Measurements from ENCODE around the gene TMEM120B. TPM values are rescaled to one million over a fixed set of nuclear protein-coding genes. Genes with fewer than 3 reads are reported as not detected.
"Not testable (repeated sequence)": the region's sequence is repeated elsewhere in the genome, so short reads cannot be mapped to it uniquely, and the experiment has no call there.

TMEM120B gene
- total RNA-seq, 3 donors from 2014 or later, result 5.4 to 8.2 (median 6.1) TPM

GRCh38 chr12:121702944-121703343, 9.6 kb upstream of the TMEM120B start:
- H3K4me3 ChIP-seq, result no peak overlapping the region
- intact Hi-C loops (cut with DNase I; ENCODE audit: low total_unique reads), result loop anchor here (10.0 kb wide), 1 partner anchor 72 kb away; no protein-coding TSS in a partner anchor
- no peaks in the 10 kb centered on the region for H3K27me3 ChIP-seq
- no peak overlapping the region for H3K27ac ChIP-seq
- TF ChIP-seq CTCF (IDR thresholded peaks at IDR 0.05) (no peak), POLR2A (IDR thresholded peaks at IDR 0.05) (no peak), POLR2AphosphoS5 (IDR thresholded peaks at IDR 0.05) (no peak)
- no peaks in the 10 kb centered on the region for H3K36me3 ChIP-seq
- H3K9me3 ChIP-seq, result no peaks in the 10 kb centered on the region
- no peaks in the 10 kb centered on the region for H3K4me1 ChIP-seq
- no peak for DNase-seq (ENCODE audit: low spot score in 2 of 2)

- Histone ChIP-seq H3K36me3 (no peaks in the 10 kb centered on the region), H3K27me3 (no peaks in the 10 kb centered on the region), H3K9me3 (no peaks in the 10 kb centered on the region), H3K4me3 (no peak overlapping the region), H3K4me1 (no peaks in the 10 kb centered on the region), H3K27ac (no peak overlapping the region)
- DNase-seq (ENCODE audit: low spot score in 2 of 2), result no peak
- intact Hi-C loops (cut with DNase I; ENCODE audit: low total_unique reads), result loop anchor here (10.0 kb wide), 1 partner anchor 69 kb away; no protein-coding TSS in a partner anchor
- TF ChIP-seq CTCF (IDR thresholded peaks at IDR 0.05) (no peak), POLR2AphosphoS5 (IDR thresholded peaks at IDR 0.05) (no peak), POLR2A (IDR thresholded peaks at IDR 0.05) (no peak)
These were observed 7.0 kb upstream of the TMEM120B start for GRCh38 chr12:121705514-121705913.

GRCh38 chr12:121708313-121709063, 4.1 kb upstream of the TMEM120B start:
- Histone ChIP-seq H3K4me3 (no peak overlapping the region), H3K27me3 (no peaks in the 10 kb centered on the region), H3K4me1 (peaks cover 0 to 4% of the 10 kb centered on the region in 2 donors), H3K9me3 (no peaks in the 10 kb centered on the region), H3K36me3 (no peaks in the 10 kb centered on the region), H3K27ac (no peak overlapping the region)
- TF ChIP-seq POLR2A (IDR thresholded peaks at IDR 0.05), result no peak
- TF ChIP-seq POLR2AphosphoS5 (IDR thresholded peaks at IDR 0.05), result no peak
- TF ChIP-seq CTCF (IDR thresholded peaks at IDR 0.05), result no peak
- DNase-seq (ENCODE audit: low spot score in 2 of 2), result no peak
- intact Hi-C loops (cut with DNase I; ENCODE audit: low total_unique reads), result loop anchor here (10.0 kb wide), 1 partner anchor 66 kb away; no protein-coding TSS in a partner anchor

- not testable (repeated sequence) for DNase-seq (ENCODE audit: low spot score in 2 of 2); H3K27me3 ChIP-seq; H3K4me1 ChIP-seq; H3K9me3 ChIP-seq; H3K4me3 ChIP-seq; H3K27ac ChIP-seq; H3K36me3 ChIP-seq
- intact Hi-C loops (cut with DNase I; ENCODE audit: low total_unique reads), result loop anchor here (10.0 kb wide), 1 partner anchor 66 kb away; no protein-coding TSS in a partner anchor
These were observed 3.5 kb upstream of the TMEM120B start for GRCh38 chr12:121709064-121709424.

- no peak for DNase-seq (ENCODE audit: low spot score in 2 of 2)
- H3K36me3 ChIP-seq, result no peaks in the 10 kb centered on the region
- H3K4me1 ChIP-seq, result peaks cover 0 to 5% of the 10 kb centered on the region in 2 donors
- H3K27ac ChIP-seq, result no peak overlapping the region
- no peaks in the 10 kb centered on the region for H3K9me3 ChIP-seq
- H3K4me3 ChIP-seq, result no peak overlapping the region
- TF ChIP-seq CTCF (IDR thresholded peaks at IDR 0.05), result no peak
- TF ChIP-seq POLR2A (IDR thresholded peaks at IDR 0.05), result no peak
- TF ChIP-seq POLR2AphosphoS5 (IDR thresholded peaks at IDR 0.05), result no peak
- intact Hi-C loops (cut with DNase I; ENCODE audit: low total_unique reads), result loop anchor here (10.0 kb wide), 1 partner anchor 65 kb away; no protein-coding TSS in a partner anchor
- no peaks in the 10 kb centered on the region for H3K27me3 ChIP-seq
These were observed 3.0 kb upstream of the TMEM120B start for GRCh38 chr12:121709478-121709961.

Data from breast epithelium (tissue), 4 donors.